OCI-LY1 (cell line): Measurements from ENCODE around the gene CHD5.

ENCODE experiments used
- H2AFZ ChIP-seq: fragments of 200-600 bp; sonication (generic), shearing (Covaris generic); 2 replicates; pipeline ENCODE4 v1.6.0; 2014; ENCODE audit warnings: antibody characterized with exemption, mild to moderate bottlenecking, low read length
- H3F3A ChIP-seq: fragments of 200-600 bp; sonication (generic), shearing (Covaris generic); 2 replicates; pipeline ENCODE4 v1.6.0; 2014; ENCODE audit warnings: mild to moderate bottlenecking, antibody characterized with exemption, low read length, moderate library complexity; ENCODE audit not compliant: insufficient read depth
- H3K27ac ChIP-seq: fragments of 200-600 bp; sonication (generic); 2 replicates; pipeline ENCODE4 v1.5.1; 2014; ENCODE audit warnings: low read length, mixed run types, mild to moderate bottlenecking, low read depth; ENCODE audit not compliant: poor library complexity, severe bottlenecking
- H3K27me3 ChIP-seq: fragments of 200-600 bp; sonication (generic); 2 replicates; pipeline ENCODE4 v1.6.0; 2014; ENCODE audit warnings: antibody characterized with exemption, mild to moderate bottlenecking, low read length, moderate library complexity; ENCODE audit not compliant: insufficient read depth
- H3K36me3 ChIP-seq: fragments of 200-600 bp; sonication (generic); 2 replicates; pipeline ENCODE4 v1.6.1; 2014; ENCODE audit warnings: mild to moderate bottlenecking, antibody characterized with exemption, low read length, moderate library complexity, mixed read lengths; ENCODE audit not compliant: insufficient read depth
- H3K4me1 ChIP-seq: fragments of 200-600 bp; sonication (generic); 2 replicates; pipeline ENCODE4 v1.5.1; 2014; ENCODE audit warnings: mild to moderate bottlenecking, low read length, moderate library complexity; ENCODE audit not compliant: insufficient read depth, severe bottlenecking
- H3K4me2 ChIP-seq: fragments of 200-600 bp; sonication (generic), shearing (Covaris generic); 2 replicates; pipeline ENCODE4 v1.6.1; 2014; ENCODE audit warnings: low read length
- H3K4me3 ChIP-seq: fragments of 200-600 bp; sonication (generic); 2 replicates; pipeline ENCODE4 v1.5.1; 2014; ENCODE audit warnings: low read length, low read depth, mild to moderate bottlenecking, mixed read lengths; ENCODE audit not compliant: poor library complexity, severe bottlenecking
- H3K79me2 ChIP-seq: fragments of 200-600 bp; shearing (Covaris generic); 2 replicates; pipeline ENCODE4 v1.6.1; 2016; ENCODE audit warnings: mixed run types, low read length, mixed read lengths; ENCODE audit not compliant: insufficient read depth
- H3K9ac ChIP-seq: fragments of 200-600 bp; sonication (generic), shearing (Covaris generic); 2 replicates; pipeline ENCODE4 v1.6.1; 2014; ENCODE audit warnings: mild to moderate bottlenecking, low read length, mixed read lengths
- H3K9me2 ChIP-seq: fragments of 200-600 bp; sonication (generic), shearing (Covaris generic); 2 replicates; pipeline ENCODE4 v1.6.1; 2014; ENCODE audit warnings: low read depth, mild to moderate bottlenecking, low read length, mixed read lengths
- H3K9me3 ChIP-seq: fragments of 200-600 bp; shearing (Covaris generic); 2 replicates; pipeline ENCODE4 v1.6.1; 2014; ENCODE audit warnings: low read length, mixed read lengths
- H4K20me1 ChIP-seq: fragments of 200-600 bp; sonication (generic), shearing (Covaris generic); 2 replicates; pipeline ENCODE4 v1.6.0; 2016; ENCODE audit warnings: mild to moderate bottlenecking, low read length; ENCODE audit not compliant: insufficient read depth
- CTCF ChIP-seq: fragments of 200-600 bp; sonication (generic), shearing (Covaris generic); IDR thresholded peaks from 2 replicates; pipeline ENCODE4 v1.5.1; 2017; ENCODE audit warnings: mild to moderate bottlenecking, antibody characterized with exemption, low read length, moderate library complexity, mixed read lengths
- EZH2 ChIP-seq: fragments of 200-600 bp; sonication (generic), shearing (Covaris generic); IDR thresholded peaks from 2 replicates; pipeline ENCODE4 v1.8.0; 2017; ENCODE audit warnings: borderline replicate concordance, mixed run types, mild to moderate bottlenecking, antibody characterized with exemption, low read length, moderate library complexity, mixed read lengths

Gene CHD5

GRCh38 chr1:6082430-6082971 lies 97.6 kb downstream of the CHD5 start:
- H3K4me3 ChIP-seq, result no peak overlapping the region
- H3K27ac ChIP-seq, result no peak overlapping the region
- H3K27me3 ChIP-seq, result no peaks in the 10 kb centered on the region
- TF ChIP-seq EZH2 (no peak), CTCF (no peak; the same call in 1 of the 2 replicates)
- H3K79me2 ChIP-seq, result no peaks in the 10 kb centered on the region
- no peaks in the 10 kb centered on the region for H3K9me2 ChIP-seq
- no peaks in the 10 kb centered on the region for H3K4me1 ChIP-seq
- H3K4me2 ChIP-seq, result no peak overlapping the region
- H4K20me1 ChIP-seq, result no peaks in the 10 kb centered on the region
- H2AFZ ChIP-seq, result no peak overlapping the region
- no peaks in the 10 kb centered on the region for H3F3A ChIP-seq
- peaks cover 27% of the 10 kb centered on the region for H3K36me3 ChIP-seq
- no peak overlapping the region for H3K9ac ChIP-seq
- no peaks in the 10 kb centered on the region for H3K9me3 ChIP-seq

- no peaks in the 10 kb centered on the region for H3K9me2 ChIP-seq
- H3K27me3 ChIP-seq, result no peaks in the 10 kb centered on the region
- peaks cover 27% of the 10 kb centered on the region for H3K36me3 ChIP-seq
- no peaks in the 10 kb centered on the region for H3K79me2 ChIP-seq
- no peaks in the 10 kb centered on the region for H3F3A ChIP-seq
- H2AFZ ChIP-seq, result no peak overlapping the region
- no peaks in the 10 kb centered on the region for H3K9me3 ChIP-seq
- H3K9ac ChIP-seq, result no peak overlapping the region
- no peak overlapping the region for H3K4me3 ChIP-seq
- H3K4me1 ChIP-seq, result no peaks in the 10 kb centered on the region
- no peak overlapping the region for H3K27ac ChIP-seq
- TF ChIP-seq EZH2, result no peak
- TF ChIP-seq CTCF, result no peak
- no peak overlapping the region for H3K4me2 ChIP-seq
- H4K20me1 ChIP-seq, result no peaks in the 10 kb centered on the region
Measured at GRCh38 chr1:6081901-6082300, 98.2 kb downstream of the CHD5 start.

- Histone ChIP-seq H3K9ac (no peak overlapping the region), H3K27me3 (no peaks in the 10 kb centered on the region), H4K20me1 (no peaks in the 10 kb centered on the region), H2AFZ (no peak overlapping the region), H3K4me2 (no peak overlapping the region), H3K36me3 (peaks cover 36% of the 10 kb centered on the region), H3K4me3 (no peak overlapping the region), H3K4me1 (no peaks in the 10 kb centered on the region), H3K27ac (no peak overlapping the region), H3K79me2 (no peaks in the 10 kb centered on the region), H3K9me3 (no peaks in the 10 kb centered on the region), H3F3A (no peaks in the 10 kb centered on the region), H3K9me2 (no peaks in the 10 kb centered on the region)
- TF ChIP-seq CTCF (no peak), EZH2 (no peak)
Measured at GRCh38 chr1:6080469-6080868, 99.7 kb downstream of the CHD5 start.
